ENCODE results near the gene TENM3.

DNA sequence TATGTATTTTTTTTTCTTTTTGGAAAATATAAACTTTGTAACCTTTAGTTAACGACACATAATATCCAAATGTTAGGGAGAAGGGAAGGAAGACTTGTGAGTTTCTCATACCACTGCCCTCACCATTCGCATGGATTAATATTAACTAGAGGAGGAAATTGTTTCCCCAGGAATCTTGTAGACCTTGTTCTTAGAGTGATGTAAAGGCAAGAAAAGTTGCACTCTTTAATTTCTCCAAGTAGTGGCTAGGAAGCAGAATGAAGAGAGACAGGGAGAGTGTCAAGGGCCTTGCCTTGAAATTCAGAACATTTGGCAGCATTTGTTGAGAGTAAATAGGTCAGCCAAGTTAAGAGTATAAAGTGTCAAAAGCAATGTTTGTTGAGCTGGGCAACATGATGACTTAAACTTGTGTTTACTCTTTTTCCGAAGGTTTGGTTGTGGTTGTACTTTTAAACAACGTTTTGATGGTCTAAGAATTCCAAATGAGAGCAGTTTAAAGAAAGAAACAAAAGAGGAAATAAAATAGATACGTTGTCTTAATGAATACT is 105.7 kb downstream of the TENM3 start:
- TF ChIP-seq, protein P1, sequence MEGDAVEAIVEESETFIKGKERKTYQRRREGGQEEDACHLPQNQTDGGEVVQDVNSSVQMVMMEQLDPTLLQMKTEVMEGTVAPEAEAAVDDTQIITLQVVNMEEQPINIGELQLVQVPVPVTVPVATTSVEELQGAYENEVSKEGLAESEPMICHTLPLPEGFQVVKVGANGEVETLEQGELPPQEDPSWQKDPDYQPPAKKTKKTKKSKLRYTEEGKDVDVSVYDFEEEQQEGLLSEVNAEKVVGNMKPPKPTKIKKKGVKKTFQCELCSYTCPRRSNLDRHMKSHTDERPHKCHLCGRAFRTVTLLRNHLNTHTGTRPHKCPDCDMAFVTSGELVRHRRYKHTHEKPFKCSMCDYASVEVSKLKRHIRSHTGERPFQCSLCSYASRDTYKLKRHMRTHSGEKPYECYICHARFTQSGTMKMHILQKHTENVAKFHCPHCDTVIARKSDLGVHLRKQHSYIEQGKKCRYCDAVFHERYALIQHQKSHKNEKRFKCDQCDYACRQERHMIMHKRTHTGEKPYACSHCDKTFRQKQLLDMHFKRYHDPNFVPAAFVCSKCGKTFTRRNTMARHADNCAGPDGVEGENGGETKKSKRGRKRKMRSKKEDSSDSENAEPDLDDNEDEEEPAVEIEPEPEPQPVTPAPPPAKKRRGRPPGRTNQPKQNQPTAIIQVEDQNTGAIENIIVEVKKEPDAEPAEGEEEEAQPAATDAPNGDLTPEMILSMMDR (IDR thresholded peaks at IDR 0.05; ENCODE audit: borderline replicate concordance, extremely low read depth, low read length, poor library complexity, severe bottlenecking): no peak
- TF ChIP-seq EZH2 (IDR thresholded peaks at IDR 0.05; ENCODE audit: borderline replicate concordance, low read depth, low read length, severe bottlenecking): no peak
